ENCODE results near the gene PIKFYVE.

The PIKFYVE gene

DNA sequence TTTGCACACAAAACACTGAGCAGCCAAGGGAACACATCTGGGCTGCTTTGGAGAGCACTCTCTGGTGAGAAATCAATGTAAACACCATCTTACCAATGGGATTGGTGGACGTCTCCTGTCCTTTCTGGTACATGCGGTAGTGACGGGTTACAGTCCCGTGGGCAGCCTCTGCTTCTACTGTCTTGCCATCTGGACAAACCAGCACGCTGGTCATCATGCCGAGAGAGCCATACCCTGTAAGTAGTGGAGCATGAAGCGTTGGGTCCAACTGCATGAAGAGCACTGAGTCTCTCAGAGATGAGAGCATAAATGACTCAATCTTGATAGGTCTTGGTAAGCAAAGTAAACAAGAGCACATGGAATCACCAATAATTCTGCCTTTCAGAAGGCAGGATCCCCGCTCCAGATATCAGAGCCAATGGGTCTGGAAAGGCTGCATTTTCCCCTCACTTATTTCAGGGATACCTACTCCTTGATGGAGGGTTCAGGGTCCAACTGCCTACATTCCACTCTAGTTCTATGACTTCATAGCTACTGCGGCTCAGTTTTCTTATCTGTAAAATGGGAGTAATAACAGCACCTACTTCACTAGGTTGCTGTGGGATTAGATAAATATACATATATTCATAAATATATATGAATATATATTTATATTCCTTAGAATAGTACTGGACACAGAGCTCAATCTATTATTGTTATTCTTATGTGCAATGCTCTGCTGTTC, 26.1 kb upstream of the PIKFYVE start:
- Histone ChIP-seq H3K36me3 (ENCODE audit: control insufficient read depth in 5 of 5, insufficient read depth in 5 of 5, low read length in 5 of 5) (peaks cover 56 to 87% (median 71%) of the 10 kb centered on the region in 5 donors), H3K9ac (ENCODE audit: low read length in 5 of 5) (no peak overlapping the region), H3K4me1 (ENCODE audit: control insufficient read depth in 5 of 5, insufficient read depth in 5 of 5, low read length in 5 of 5) (peaks cover 0 to 13% (median 10%) of the 10 kb centered on the region in 5 donors), H3K27ac (ENCODE audit: low read depth, low read length) (no peak overlapping the region), H3K4me3 (ENCODE audit: low read depth in 1 of 5, low read length in 5 of 5) (no peak overlapping the region), H3K27me3 (ENCODE audit: control insufficient read depth in 5 of 5, insufficient read depth in 4 of 5, low read length in 5 of 5) (no peaks in the 10 kb centered on the region), H3K9me3 (ENCODE audit: control insufficient read depth in 5 of 5, low read length in 5 of 5) (no peaks in the 10 kb centered on the region)

DNA sequence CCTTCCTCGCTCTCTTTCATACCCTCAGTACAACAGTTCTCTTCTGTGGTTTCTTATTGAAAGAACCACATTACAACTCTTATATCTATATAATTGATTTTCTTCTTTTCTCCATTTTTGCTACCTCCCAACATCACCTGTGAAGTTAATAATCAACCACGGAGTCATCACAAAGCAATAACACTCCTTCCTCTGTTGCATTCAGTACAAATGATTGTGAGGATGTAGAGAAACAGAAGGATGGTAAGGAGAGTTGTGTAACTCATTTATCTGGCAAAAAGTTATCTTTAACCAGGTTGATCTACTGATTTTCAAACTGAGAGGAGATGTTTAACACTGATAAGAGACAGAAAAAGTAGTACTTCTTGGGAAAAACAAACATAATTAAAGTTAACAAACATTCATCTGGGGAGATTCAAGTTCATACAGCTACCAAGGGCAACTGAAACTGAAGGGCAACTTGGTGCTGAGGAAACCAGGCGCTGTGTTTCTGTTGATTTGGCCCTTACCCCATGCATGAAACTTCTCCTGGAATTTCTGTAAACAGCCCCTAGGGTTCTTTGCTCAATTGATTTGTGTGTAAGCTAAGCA, 25.3 kb upstream of the PIKFYVE start:
- Histone ChIP-seq H3K4me3 (ENCODE audit: low read depth in 1 of 5, low read length in 5 of 5) (no peak overlapping the region), H3K36me3 (ENCODE audit: control insufficient read depth in 5 of 5, insufficient read depth in 5 of 5, low read length in 5 of 5) (peaks cover 54 to 86% (median 70%) of the 10 kb centered on the region in 5 donors), H3K27me3 (ENCODE audit: control insufficient read depth in 5 of 5, insufficient read depth in 4 of 5, low read length in 5 of 5) (no peaks in the 10 kb centered on the region), H3K9me3 (ENCODE audit: control insufficient read depth in 5 of 5, low read length in 5 of 5) (no peaks in the 10 kb centered on the region), H3K4me1 (ENCODE audit: control insufficient read depth in 5 of 5, insufficient read depth in 5 of 5, low read length in 5 of 5) (peaks cover 0 to 15% (median 13%) of the 10 kb centered on the region in 5 donors), H3K27ac (ENCODE audit: low read depth, low read length) (no peak overlapping the region), H3K9ac (ENCODE audit: low read length in 5 of 5) (no peak overlapping the region)

DNA sequence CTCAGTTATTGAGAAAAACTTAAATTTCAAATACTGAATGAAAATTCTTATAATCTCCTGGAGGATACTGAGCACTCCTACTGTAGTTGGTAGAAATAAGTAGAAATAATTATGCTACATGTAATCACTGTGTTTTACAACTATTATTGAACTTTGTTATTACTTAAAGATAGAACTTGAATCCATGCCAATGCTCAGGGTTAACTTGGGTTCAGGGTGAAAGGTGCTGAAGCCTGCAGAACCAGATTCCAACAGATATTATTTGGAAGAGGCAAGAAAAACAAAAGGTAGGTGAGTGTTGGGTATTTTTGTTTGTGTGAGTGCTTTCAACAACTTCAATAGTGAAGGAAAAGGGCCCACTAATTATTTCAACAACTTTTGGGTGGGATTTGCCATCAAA, 21.6 kb upstream of the PIKFYVE start:
- H3K27me3 ChIP-seq (ENCODE audit: control insufficient read depth in 5 of 5, insufficient read depth in 4 of 5, low read length in 5 of 5) = no peaks in the 10 kb centered on the region
- H3K4me3 ChIP-seq (ENCODE audit: low read depth in 1 of 5, low read length in 5 of 5) = no peak overlapping the region
- H3K4me1 ChIP-seq (ENCODE audit: control insufficient read depth in 5 of 5, insufficient read depth in 5 of 5, low read length in 5 of 5) = peaks cover 0 to 51% (median 36%) of the 10 kb centered on the region in 5 donors
- no peaks in the 10 kb centered on the region for H3K9me3 ChIP-seq (ENCODE audit: control insufficient read depth in 5 of 5, low read length in 5 of 5)
- no peak overlapping the region for H3K9ac ChIP-seq (ENCODE audit: low read length in 5 of 5)
- peak overlapping the region; percentile 48 for H3K27ac ChIP-seq (ENCODE audit: low read depth, low read length)
- peaks cover 47 to 76% (median 58%) of the 10 kb centered on the region in 5 donors for H3K36me3 ChIP-seq (ENCODE audit: control insufficient read depth in 5 of 5, insufficient read depth in 5 of 5, low read length in 5 of 5)

DNA sequence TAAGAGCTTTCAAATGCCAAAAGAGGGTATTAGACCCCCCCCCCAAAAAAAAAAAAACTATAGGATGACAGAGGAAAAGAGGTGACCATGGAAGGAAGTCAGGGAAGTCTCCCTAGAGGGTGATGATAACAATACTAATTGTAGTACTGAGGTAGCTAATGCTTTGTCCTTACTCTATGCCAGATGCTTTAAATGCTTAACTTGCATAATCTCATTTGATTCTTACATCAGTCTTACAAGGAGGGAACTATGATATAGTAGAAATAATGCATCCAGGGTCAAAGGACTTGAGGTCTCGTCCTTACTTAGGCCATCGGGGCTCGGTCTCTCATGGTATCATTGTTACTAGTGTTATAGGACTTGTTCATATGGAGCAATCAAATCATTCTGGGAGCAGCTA, 20.3 kb upstream of the PIKFYVE start:
- Histone ChIP-seq H3K27ac (ENCODE audit: low read depth, low read length) (peak overlapping the region; percentile 93), H3K4me1 (ENCODE audit: control insufficient read depth in 5 of 5, insufficient read depth in 5 of 5, low read length in 5 of 5) (peaks cover 0 to 64% (median 46%) of the 10 kb centered on the region in 5 donors), H3K36me3 (ENCODE audit: control insufficient read depth in 5 of 5, insufficient read depth in 5 of 5, low read length in 5 of 5) (peaks cover 36 to 69% (median 48%) of the 10 kb centered on the region in 5 donors), H3K4me3 (ENCODE audit: low read depth in 1 of 5, low read length in 5 of 5) (no peak overlapping the region), H3K27me3 (ENCODE audit: control insufficient read depth in 5 of 5, insufficient read depth in 4 of 5, low read length in 5 of 5) (no peaks in the 10 kb centered on the region), H3K9me3 (ENCODE audit: control insufficient read depth in 5 of 5, low read length in 5 of 5) (no peaks in the 10 kb centered on the region), H3K9ac (ENCODE audit: low read length in 5 of 5) (no peak overlapping the region)

DNA sequence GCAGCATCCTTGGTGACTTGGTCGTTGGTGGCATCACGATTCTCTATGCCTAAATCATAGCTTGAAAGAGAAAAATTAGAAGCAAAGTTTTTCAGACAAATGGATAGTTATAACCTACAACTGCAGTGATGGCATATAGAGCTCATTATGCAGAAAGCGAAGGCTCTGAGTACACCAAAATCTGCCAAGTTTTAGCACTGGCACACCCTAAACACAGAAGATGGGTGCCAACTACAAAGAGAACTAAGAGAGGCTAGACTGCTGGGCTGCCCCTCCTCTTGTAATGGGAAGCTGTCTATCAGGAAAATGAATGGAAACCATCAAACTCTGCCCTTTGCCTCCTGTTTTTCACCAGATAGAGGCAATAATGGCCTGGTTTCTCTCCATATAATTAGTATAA, 17.5 kb upstream of the PIKFYVE start:
- Histone ChIP-seq H3K27ac (ENCODE audit: low read depth, low read length) (peak overlapping the region; percentile 93), H3K4me1 (ENCODE audit: control insufficient read depth in 5 of 5, insufficient read depth in 5 of 5, low read length in 5 of 5) (peaks cover under 1 to 90% (median 68%) of the 10 kb centered on the region in 5 donors), H3K4me3 (ENCODE audit: low read depth in 1 of 5, low read length in 5 of 5) (no peak overlapping the region), H3K27me3 (ENCODE audit: control insufficient read depth in 5 of 5, insufficient read depth in 4 of 5, low read length in 5 of 5) (no peaks in the 10 kb centered on the region), H3K36me3 (ENCODE audit: control insufficient read depth in 5 of 5, insufficient read depth in 5 of 5, low read length in 5 of 5) (peaks cover 18 to 53% (median 37%) of the 10 kb centered on the region in 5 donors), H3K9ac (ENCODE audit: low read length in 5 of 5) (no peak overlapping the region), H3K9me3 (ENCODE audit: control insufficient read depth in 5 of 5, low read length in 5 of 5) (no peaks in the 10 kb centered on the region)

DNA sequence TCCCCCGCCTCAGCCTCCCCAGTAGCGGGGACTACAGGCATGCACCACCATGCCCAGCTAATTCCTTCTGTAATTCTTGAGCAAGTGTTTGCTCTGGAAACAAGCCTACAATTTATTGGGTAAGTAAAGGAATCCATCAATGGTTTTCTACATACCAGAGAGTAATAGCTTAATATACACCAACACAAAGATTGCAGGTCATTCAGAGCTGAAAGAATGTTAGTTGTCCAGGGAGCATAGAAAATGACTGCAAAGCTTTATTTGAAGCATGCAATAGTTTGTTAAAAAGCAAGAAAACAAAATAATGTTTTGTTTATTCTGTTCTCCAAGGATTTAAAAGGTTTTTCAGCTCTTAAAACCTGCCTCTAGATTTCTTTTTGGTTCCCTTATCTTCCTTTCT, 16.8 kb upstream of the PIKFYVE start:
- H3K9me3 ChIP-seq (ENCODE audit: control insufficient read depth in 5 of 5, low read length in 5 of 5) = no peaks in the 10 kb centered on the region
- no peak overlapping the region for H3K4me3 ChIP-seq (ENCODE audit: low read depth in 1 of 5, low read length in 5 of 5)
- no peaks in the 10 kb centered on the region for H3K27me3 ChIP-seq (ENCODE audit: control insufficient read depth in 5 of 5, insufficient read depth in 4 of 5, low read length in 5 of 5)
- H3K27ac ChIP-seq (ENCODE audit: low read depth, low read length) = peak overlapping the region; percentile 93
- H3K9ac ChIP-seq (ENCODE audit: low read length in 5 of 5) = no peak overlapping the region
- H3K36me3 ChIP-seq (ENCODE audit: control insufficient read depth in 5 of 5, insufficient read depth in 5 of 5, low read length in 5 of 5) = peaks cover 14 to 48% (median 34%) of the 10 kb centered on the region in 5 donors
- H3K4me1 ChIP-seq (ENCODE audit: control insufficient read depth in 5 of 5, insufficient read depth in 5 of 5, low read length in 5 of 5) = peaks cover 3 to 87% (median 69%) of the 10 kb centered on the region in 5 donors

DNA sequence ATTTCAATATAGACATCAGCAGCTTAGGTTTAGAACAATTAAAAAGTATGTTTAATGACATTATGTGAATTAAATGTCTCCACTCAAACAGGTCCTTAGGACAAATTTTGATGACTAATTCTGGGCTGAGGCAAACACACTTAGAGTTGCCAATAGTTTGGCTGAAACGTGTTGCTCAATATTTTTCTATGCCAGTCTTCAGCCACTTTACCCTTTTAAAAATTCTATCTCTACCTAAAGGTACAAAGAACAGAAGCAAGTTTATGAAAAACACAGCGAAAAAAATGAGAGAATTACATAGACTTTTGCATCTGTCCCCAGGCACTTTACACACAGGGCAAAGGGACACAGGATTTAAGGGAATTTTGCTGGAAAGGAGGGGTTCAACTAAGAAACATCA, 15.7 kb upstream of the PIKFYVE start:
- Histone ChIP-seq H3K4me3 (ENCODE audit: low read depth in 1 of 5, low read length in 5 of 5) (no peak overlapping the region), H3K9ac (ENCODE audit: low read length in 5 of 5) (peak overlapping the region in 1 of 5 donors; percentile 21), H3K4me1 (ENCODE audit: control insufficient read depth in 5 of 5, insufficient read depth in 5 of 5, low read length in 5 of 5) (peaks cover 3 to 86% (median 71%) of the 10 kb centered on the region in 5 donors), H3K9me3 (ENCODE audit: control insufficient read depth in 5 of 5, low read length in 5 of 5) (no peaks in the 10 kb centered on the region), H3K27me3 (ENCODE audit: control insufficient read depth in 5 of 5, insufficient read depth in 4 of 5, low read length in 5 of 5) (no peaks in the 10 kb centered on the region), H3K36me3 (ENCODE audit: control insufficient read depth in 5 of 5, insufficient read depth in 5 of 5, low read length in 5 of 5) (peaks cover 8 to 41% (median 27%) of the 10 kb centered on the region in 5 donors), H3K27ac (ENCODE audit: low read depth, low read length) (peak overlapping the region; percentile 93)

DNA sequence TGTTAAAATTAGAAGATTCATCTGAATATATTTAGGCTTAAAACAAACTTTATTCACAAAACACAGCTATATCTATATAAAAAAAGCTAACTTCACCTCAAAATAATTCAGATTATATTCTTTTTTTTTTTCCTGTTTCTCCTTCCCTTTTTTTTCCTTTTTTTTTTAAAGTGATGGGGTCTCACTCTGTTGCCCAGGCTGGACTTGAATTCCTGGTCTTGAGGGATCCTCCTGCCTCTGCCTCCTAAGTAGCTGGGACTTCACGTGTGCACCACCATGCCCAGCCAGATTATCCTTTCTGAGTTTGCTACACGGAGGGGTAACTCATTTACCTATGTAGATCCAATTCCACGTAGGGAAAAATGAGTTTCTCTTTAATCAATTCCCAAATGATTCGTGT, 15.0 kb upstream of the PIKFYVE start:
- H3K9me3 ChIP-seq (ENCODE audit: control insufficient read depth in 5 of 5, low read length in 5 of 5) = no peaks in the 10 kb centered on the region
- peaks cover 8 to 37% (median 23%) of the 10 kb centered on the region in 5 donors for H3K36me3 ChIP-seq (ENCODE audit: control insufficient read depth in 5 of 5, insufficient read depth in 5 of 5, low read length in 5 of 5)

DNA sequence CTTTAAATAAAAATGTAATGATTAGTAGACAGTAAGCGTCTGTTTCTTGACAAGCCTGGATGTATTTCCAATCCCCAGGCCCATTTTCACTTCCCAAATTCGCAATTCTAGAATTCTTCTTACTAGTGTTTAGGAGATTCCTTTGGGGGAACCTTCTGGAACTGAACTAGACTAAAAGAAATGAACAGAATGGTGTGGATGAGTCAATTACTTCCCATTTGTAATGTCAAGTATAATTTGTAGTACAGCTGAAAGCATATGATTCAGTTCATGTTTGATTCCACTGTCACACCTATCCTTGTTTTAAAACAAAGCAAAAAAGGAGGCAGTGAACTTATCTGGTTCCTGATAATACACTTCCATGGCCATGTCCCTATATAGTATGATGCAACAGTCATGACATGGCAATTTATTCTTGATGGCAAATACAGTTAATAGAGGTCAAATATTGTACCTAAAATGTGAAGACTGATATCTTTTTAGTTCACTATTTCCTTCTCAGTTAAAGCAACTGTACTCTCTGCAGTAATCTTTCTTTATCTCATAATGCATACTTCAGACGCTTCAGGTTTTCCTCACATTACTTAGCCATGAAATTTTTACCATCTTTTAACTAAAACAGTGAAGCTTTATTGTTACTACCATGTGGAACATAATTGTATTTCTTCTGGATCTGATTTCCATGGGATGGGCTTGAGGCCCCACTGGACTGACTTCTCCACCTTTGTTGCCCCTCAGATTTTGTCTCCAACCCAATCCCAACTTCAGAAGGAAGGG, 13.2 kb upstream of the PIKFYVE start:
- Histone ChIP-seq H3K9ac (ENCODE audit: low read length in 5 of 5) (peak overlapping the region in 4 of 5 donors; percentile 65 to 81 (median 78)), H3K27me3 (ENCODE audit: control insufficient read depth in 5 of 5, insufficient read depth in 4 of 5, low read length in 5 of 5) (no peaks in the 10 kb centered on the region), H3K4me1 (ENCODE audit: control insufficient read depth in 5 of 5, insufficient read depth in 5 of 5, low read length in 5 of 5) (peaks cover 3 to 72% (median 55%) of the 10 kb centered on the region in 5 donors), H3K4me3 (ENCODE audit: low read depth in 1 of 5, low read length in 5 of 5) (peak overlapping the region in 3 of 5 donors; percentile 28 to 99 (median 66)), H3K27ac (ENCODE audit: low read depth, low read length) (peak overlapping the region; percentile 93), H3K36me3 (ENCODE audit: control insufficient read depth in 5 of 5, insufficient read depth in 5 of 5, low read length in 5 of 5) (peaks cover 4 to 28% (median 17%) of the 10 kb centered on the region in 5 donors), H3K9me3 (ENCODE audit: control insufficient read depth in 5 of 5, low read length in 5 of 5) (no peaks in the 10 kb centered on the region)

More for the DNA sequence above, 15.0 kb upstream of the PIKFYVE start:
- no peaks in the 10 kb centered on the region for H3K27me3 ChIP-seq (ENCODE audit: control insufficient read depth in 5 of 5, insufficient read depth in 4 of 5, low read length in 5 of 5)
- peaks cover 3 to 87% (median 69%) of the 10 kb centered on the region in 5 donors for H3K4me1 ChIP-seq (ENCODE audit: control insufficient read depth in 5 of 5, insufficient read depth in 5 of 5, low read length in 5 of 5)
- peak overlapping the region; percentile 93 for H3K27ac ChIP-seq (ENCODE audit: low read depth, low read length)
- H3K4me3 ChIP-seq (ENCODE audit: low read depth in 1 of 5, low read length in 5 of 5) = no peak overlapping the region
- H3K9ac ChIP-seq (ENCODE audit: low read length in 5 of 5) = no peak overlapping the region

Measured in subcutaneous abdominal adipose tissue (tissue), 5 donors.